Gastrocnemius medialis (tissue), 4 donors: ENCODE data around the gene NYAP1.
"Not testable (repeated sequence)": the region's sequence is repeated elsewhere in the genome, so short reads cannot be mapped to it uniquely, and the experiment has no call there.

ENCODE experiments used
- POLR2A ChIP-seq, 2 donors: fragments of 450-650 bp; IDR thresholded peaks; one replicate each; pipeline ENCODE4 v1.6.1; 2017; ENCODE audit warnings: antibody characterized with exemption in 2 of 2, mild to moderate bottlenecking in 2 of 2, moderate library complexity in 2 of 2
- TF ChIP-seq, protein P1 (sequence below), 5 experiments: fragments of 450-650 bp in 3 of 5; fragments of 200-600 bp in 2 of 5; sonication (generic) in 2 of 5; IDR thresholded peaks in 4 of 5; conservative IDR thresholded peaks in 1 of 5; 1 replicate in 4 of 5; 2 replicates in 1 of 5; pipeline ENCODE4 v1.5.1; 2016 to 2019; ENCODE audit warnings: antibody characterized with exemption in 5 of 5, mild to moderate bottlenecking in 3 of 5, moderate library complexity in 3 of 5

DNA sequence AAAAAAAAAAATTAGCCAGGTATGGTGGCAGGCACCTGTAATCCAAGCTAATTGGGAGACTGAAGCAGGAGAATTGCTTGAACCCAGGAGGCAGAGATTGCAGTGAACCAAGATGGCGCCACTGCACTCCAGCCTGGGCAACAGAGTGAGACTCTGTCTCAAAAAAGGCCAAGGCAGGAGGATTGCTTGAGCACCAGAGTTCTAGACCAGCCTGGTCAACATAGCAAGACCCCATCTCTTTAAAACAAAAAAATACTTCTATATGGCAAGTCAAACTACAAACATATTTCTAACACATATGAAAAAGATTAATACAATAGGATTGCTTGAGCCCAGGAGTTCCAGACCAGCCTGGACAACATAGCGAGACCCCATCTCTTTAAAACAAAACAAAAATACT, 17.0 kb downstream of the NYAP1 start:
- TF ChIP-seq, protein P1, sequence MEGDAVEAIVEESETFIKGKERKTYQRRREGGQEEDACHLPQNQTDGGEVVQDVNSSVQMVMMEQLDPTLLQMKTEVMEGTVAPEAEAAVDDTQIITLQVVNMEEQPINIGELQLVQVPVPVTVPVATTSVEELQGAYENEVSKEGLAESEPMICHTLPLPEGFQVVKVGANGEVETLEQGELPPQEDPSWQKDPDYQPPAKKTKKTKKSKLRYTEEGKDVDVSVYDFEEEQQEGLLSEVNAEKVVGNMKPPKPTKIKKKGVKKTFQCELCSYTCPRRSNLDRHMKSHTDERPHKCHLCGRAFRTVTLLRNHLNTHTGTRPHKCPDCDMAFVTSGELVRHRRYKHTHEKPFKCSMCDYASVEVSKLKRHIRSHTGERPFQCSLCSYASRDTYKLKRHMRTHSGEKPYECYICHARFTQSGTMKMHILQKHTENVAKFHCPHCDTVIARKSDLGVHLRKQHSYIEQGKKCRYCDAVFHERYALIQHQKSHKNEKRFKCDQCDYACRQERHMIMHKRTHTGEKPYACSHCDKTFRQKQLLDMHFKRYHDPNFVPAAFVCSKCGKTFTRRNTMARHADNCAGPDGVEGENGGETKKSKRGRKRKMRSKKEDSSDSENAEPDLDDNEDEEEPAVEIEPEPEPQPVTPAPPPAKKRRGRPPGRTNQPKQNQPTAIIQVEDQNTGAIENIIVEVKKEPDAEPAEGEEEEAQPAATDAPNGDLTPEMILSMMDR (IDR thresholded peaks at IDR 0.05 in 4 of 5, conservative IDR thresholded peaks at IDR 0.05 in 1 of 5) = not testable (repeated sequence)
- not testable (repeated sequence) for TF ChIP-seq POLR2A (IDR thresholded peaks at IDR 0.05)
